Activated CD4-positive, alpha-beta memory T cell treated with anti-CD3 and anti-CD28 coated beads, Interleukin-2, amount 10 ng/mL, durations not matched to agents 7 days and 5 days (primary cell): ENCODE results near the gene AGBL3. TPM values are rescaled to one million over a fixed set of nuclear protein-coding genes. Genes with fewer than 3 reads are reported as not detected.
"Not testable (repeated sequence)": the region's sequence is repeated elsewhere in the genome, so short reads cannot be mapped to it uniquely, and the experiment has no call there.

ENCODE experiments used
- CTCF ChIA-PET: fragments of 350-600 bp; sonication (Branson Sonifier 250); formaldehyde crosslinking; loops from one replicate; lab custom pipeline; 2021; ENCODE audit warnings: antibody characterized with exemption, inconsistent platforms; lab: Charles Lee
- POLR2A ChIA-PET: fragments of 350-600 bp; sonication (Branson Sonifier 250); formaldehyde crosslinking; loops from one replicate; lab custom pipeline; 2021; ENCODE audit warnings: antibody characterized with exemption; lab: Charles Lee
- DNase-seq: peaks from one replicate; pipeline ENCODE4 v3.0.0-alpha.2; 2020
- H3K27ac Mint-ChIP-seq: one replicate; pipeline ENCODE4 v1.8.0; 2021; ENCODE audit warnings: mild to moderate bottlenecking, mixed read lengths
- H3K27me3 Mint-ChIP-seq: one replicate; pipeline ENCODE4 v1.8.0; 2021; ENCODE audit warnings: mixed read lengths
- H3K36me3 Mint-ChIP-seq: one replicate; pipeline ENCODE4 v1.8.0; 2021; ENCODE audit warnings: low read depth, mixed read lengths
- H3K4me1 Mint-ChIP-seq: one replicate; pipeline ENCODE4 v1.8.0; 2021; ENCODE audit warnings: mixed read lengths
- H3K4me3 Mint-ChIP-seq: one replicate; pipeline ENCODE4 v1.8.0; 2021; ENCODE audit warnings: mild to moderate bottlenecking, mixed read lengths
- H3K9me3 Mint-ChIP-seq: one replicate; pipeline ENCODE4 v1.8.0; 2021; ENCODE audit warnings: mixed read lengths
- total RNA-seq, 2 experiments: library from RNA; stranded (reverse); gene quantifications; one replicate each; pipeline ENCODE4 v1.2.3, GENCODE V29; 2021

Gene AGBL3
- total RNA-seq, 2 experiments from 2014 or later = 2.8 to 3.4 TPM

- no peak for DNase-seq
- Mint-ChIP-seq H3K4me1 (no peaks in the 10 kb centered on the region), H3K27me3 (no peaks in the 10 kb centered on the region), H3K36me3 (no peaks in the 10 kb centered on the region), H3K4me3 (no peak overlapping the region), H3K9me3 (no peaks in the 10 kb centered on the region), H3K27ac (no peak overlapping the region)
- ChIA-PET CTCF (no interaction called here), POLR2A (no interaction called here)
Measured at GRCh38 chr7:135094472-135095237, 108.3 kb downstream of the AGBL3 start.

- Mint-ChIP-seq H3K36me3 (no peaks in the 10 kb centered on the region), H3K27ac (no peak overlapping the region), H3K27me3 (no peaks in the 10 kb centered on the region), H3K9me3 (no peaks in the 10 kb centered on the region), H3K4me1 (no peaks in the 10 kb centered on the region), H3K4me3 (no peak overlapping the region)
- ChIA-PET CTCF (no interaction called here), POLR2A (no interaction called here)
- DNase-seq = no peak
Measured at GRCh38 chr7:135095450-135095849, 109.1 kb downstream of the AGBL3 start.

- no peak overlapping the region for H3K27ac Mint-ChIP-seq
- H3K4me3 Mint-ChIP-seq = no peak overlapping the region
- H3K36me3 Mint-ChIP-seq = no peaks in the 10 kb centered on the region
- CTCF ChIA-PET = no interaction called here
- POLR2A ChIA-PET = no interaction called here
- no peaks in the 10 kb centered on the region for H3K9me3 Mint-ChIP-seq
- DNase-seq = no peak
- no peaks in the 10 kb centered on the region for H3K27me3 Mint-ChIP-seq
- peaks cover 2% of the 10 kb centered on the region for H3K4me1 Mint-ChIP-seq
Measured at GRCh38 chr7:135098391-135098790, 112.1 kb downstream of the AGBL3 start.

GRCh38 chr7:135100856-135101255, 114.5 kb downstream of the AGBL3 start:
- ChIA-PET POLR2A (no interaction called here), CTCF (interaction anchor here (1.0 kb wide), 1 partner anchor 17 kb away, joined by 3 read pairs; no protein-coding TSS in a partner anchor)
- no peak overlapping the region for H3K4me3 Mint-ChIP-seq
- H3K27ac Mint-ChIP-seq = no peak overlapping the region
- peaks cover 2% of the 10 kb centered on the region for H3K4me1 Mint-ChIP-seq
- peaks cover 3% of the 10 kb centered on the region for H3K9me3 Mint-ChIP-seq
- no peaks in the 10 kb centered on the region for H3K36me3 Mint-ChIP-seq
- no peaks in the 10 kb centered on the region for H3K27me3 Mint-ChIP-seq
- no peak for DNase-seq

- Mint-ChIP-seq H3K36me3 (no peaks in the 10 kb centered on the region), H3K9me3 (peaks cover 3% of the 10 kb centered on the region), H3K27me3 (no peaks in the 10 kb centered on the region), H3K27ac (no peak overlapping the region), H3K4me3 (no peak overlapping the region), H3K4me1 (peaks cover 2% of the 10 kb centered on the region)
- CTCF ChIA-PET = no interaction called here
- DNase-seq = no peak
- POLR2A ChIA-PET = no interaction called here
Measured at GRCh38 chr7:135102372-135102771, 116.1 kb downstream of the AGBL3 start.

GRCh38 chr7:135109562-135109961, 123.3 kb downstream of the AGBL3 start:
- no peak for DNase-seq
- Mint-ChIP-seq H3K36me3 (no peaks in the 10 kb centered on the region), H3K27me3 (no peaks in the 10 kb centered on the region), H3K4me3 (no peak overlapping the region), H3K9me3 (peaks cover 4% of the 10 kb centered on the region), H3K27ac (no peak overlapping the region), H3K4me1 (no peaks in the 10 kb centered on the region)
- POLR2A ChIA-PET = no interaction called here
- CTCF ChIA-PET = no interaction called here

- H3K27ac Mint-ChIP-seq = no peak overlapping the region
- H3K36me3 Mint-ChIP-seq = no peaks in the 10 kb centered on the region
- no peak for DNase-seq
- ChIA-PET CTCF (no interaction called here), POLR2A (no interaction called here)
- no peaks in the 10 kb centered on the region for H3K4me1 Mint-ChIP-seq
- no peaks in the 10 kb centered on the region for H3K27me3 Mint-ChIP-seq
- no peak overlapping the region for H3K4me3 Mint-ChIP-seq
- H3K9me3 Mint-ChIP-seq = peaks cover 4% of the 10 kb centered on the region
Measured at GRCh38 chr7:135109976-135110375, 123.7 kb downstream of the AGBL3 start.

GRCh38 chr7:135111379-135111778, 125.1 kb downstream of the AGBL3 start:
- Mint-ChIP-seq H3K36me3 (no peaks in the 10 kb centered on the region), H3K9me3 (peaks cover 4% of the 10 kb centered on the region), H3K4me3 (no peak overlapping the region), H3K27ac (no peak overlapping the region), H3K27me3 (no peaks in the 10 kb centered on the region), H3K4me1 (no peaks in the 10 kb centered on the region)
- POLR2A ChIA-PET = no interaction called here
- CTCF ChIA-PET = no interaction called here
- DNase-seq = no peak

- Mint-ChIP-seq H3K36me3 (no peaks in the 10 kb centered on the region), H3K27ac (no peak overlapping the region), H3K4me1 (no peaks in the 10 kb centered on the region), H3K9me3 (peaks cover 4% of the 10 kb centered on the region), H3K27me3 (no peaks in the 10 kb centered on the region), H3K4me3 (no peak overlapping the region)
- ChIA-PET POLR2A (no interaction called here), CTCF (interaction anchor here (1.1 kb wide), 1 partner anchor 128 kb away, joined by 4 read pairs; the partner anchor contains the start of gene AGBL3)
- no peak for DNase-seq
Measured at GRCh38 chr7:135114622-135115021, 128.3 kb downstream of the AGBL3 start.

GRCh38 chr7:135117096-135117495, 130.8 kb downstream of the AGBL3 start:
- H3K36me3 Mint-ChIP-seq = peaks cover 5% of the 10 kb centered on the region
- peaks cover 9% of the 10 kb centered on the region for H3K9me3 Mint-ChIP-seq
- CTCF ChIA-PET = no interaction called here
- no peaks in the 10 kb centered on the region for H3K27me3 Mint-ChIP-seq
- no peak overlapping the region for H3K4me3 Mint-ChIP-seq
- POLR2A ChIA-PET = no interaction called here
- H3K27ac Mint-ChIP-seq = no peak overlapping the region
- no peak for DNase-seq
- H3K4me1 Mint-ChIP-seq = no peaks in the 10 kb centered on the region

- H3K4me1 Mint-ChIP-seq = no peaks in the 10 kb centered on the region
- peaks cover 8% of the 10 kb centered on the region for H3K36me3 Mint-ChIP-seq
- POLR2A ChIA-PET = no interaction called here
- H3K4me3 Mint-ChIP-seq = no peak overlapping the region
- CTCF ChIA-PET = no interaction called here
- no peak for DNase-seq
- peaks cover 15% of the 10 kb centered on the region for H3K9me3 Mint-ChIP-seq
- H3K27me3 Mint-ChIP-seq = peaks cover 5% of the 10 kb centered on the region
- no peak overlapping the region for H3K27ac Mint-ChIP-seq
Measured at GRCh38 chr7:135121868-135122267, 135.6 kb downstream of the AGBL3 start.

GRCh38 chr7:135124631-135125030, 138.3 kb downstream of the AGBL3 start:
- POLR2A ChIA-PET = interaction anchor here (0.7 kb wide), 1 partner anchor 12 kb away, joined by 4 read pairs; no protein-coding TSS in a partner anchor
- H3K4me1 Mint-ChIP-seq, H3K27ac Mint-ChIP-seq, H3K36me3 Mint-ChIP-seq, H3K27me3 Mint-ChIP-seq, CTCF ChIA-PET, DNase-seq, H3K4me3 Mint-ChIP-seq: not testable (repeated sequence)
- H3K9me3 Mint-ChIP-seq = peaks cover 11% of the 10 kb centered on the region

- CTCF ChIA-PET = interaction anchor here (0.7 kb wide), 1 partner anchor 32 kb away, joined by 3 read pairs; no protein-coding TSS in a partner anchor
- Mint-ChIP-seq H3K4me1 (no peaks in the 10 kb centered on the region), H3K36me3 (peaks cover 3% of the 10 kb centered on the region), H3K27me3 (peaks cover 5% of the 10 kb centered on the region), H3K27ac (no peak overlapping the region), H3K9me3 (peaks cover 9% of the 10 kb centered on the region), H3K4me3 (no peak overlapping the region)
- DNase-seq = no peak
- POLR2A ChIA-PET = no interaction called here
Measured at GRCh38 chr7:135128931-135129330, 142.6 kb downstream of the AGBL3 start.

GRCh38 chr7:135129579-135129978, 143.3 kb downstream of the AGBL3 start:
- H3K4me3 Mint-ChIP-seq = no peak overlapping the region
- peaks cover 5% of the 10 kb centered on the region for H3K27me3 Mint-ChIP-seq
- ChIA-PET POLR2A (no interaction called here), CTCF (no interaction called here)
- no peak overlapping the region for H3K27ac Mint-ChIP-seq
- DNase-seq = no peak
- H3K4me1 Mint-ChIP-seq = no peaks in the 10 kb centered on the region
- H3K36me3 Mint-ChIP-seq = peaks cover 3% of the 10 kb centered on the region
- peaks cover 13% of the 10 kb centered on the region for H3K9me3 Mint-ChIP-seq
